GM08714 (cell line): ENCODE data around the gene DYNLT5.
"Not testable (repeated sequence)": the region's sequence is repeated elsewhere in the genome, so short reads cannot be mapped to it uniquely, and the experiment has no call there.

Experiments used
- H3K4me3 ChIP-seq: fragments of 200-500 bp; sonication (Bioruptor generic); 2 replicates; pipeline ENCODE4 v1.5.1; 2014; ENCODE audit warnings: mild to moderate bottlenecking, low read length, inconsistent platforms
- ZNF274 ChIP-seq: IDR thresholded peaks from 2 replicates; pipeline ENCODE4 v1.6.1; 2012; ENCODE audit warnings: mild to moderate bottlenecking, low read depth, low read length

DYNLT5 gene

GRCh38 chr1:66791621-66792610, 39.7 kb downstream of the DYNLT5 start:
- TF ChIP-seq ZNF274 = no peak
- H3K4me3 ChIP-seq = no peak overlapping the region

GRCh38 chr1:66795839-66796238, 43.6 kb downstream of the DYNLT5 start:
- H3K4me3 ChIP-seq = not testable (repeated sequence)

- TF ChIP-seq ZNF274 = no peak
- no peak overlapping the region for H3K4me3 ChIP-seq
Measured at GRCh38 chr1:66809245-66809644, 57.0 kb downstream of the DYNLT5 start.

GRCh38 chr1:66809736-66810326, 57.6 kb downstream of the DYNLT5 start:
- H3K4me3 ChIP-seq = no peak overlapping the region
- no peak for TF ChIP-seq ZNF274

GRCh38 chr1:66824771-66825170, 72.5 kb downstream of the DYNLT5 start:
- no peak for TF ChIP-seq ZNF274
- H3K4me3 ChIP-seq = no peak overlapping the region
